WTC11 (cell line): ENCODE data around the gene POMT1. TPM values are rescaled to one million over a fixed set of nuclear protein-coding genes. Genes with fewer than 3 reads are reported as not detected.

ENCODE experiments used
- ATAC-seq: fragments of 200-7000 bp; cut with Tn5 transposase; 2 replicates; pipeline ENCODE4 v1.10.0; 2021; ENCODE audit warnings: mild to moderate bottlenecking, moderate library complexity
- CTCF ChIA-PET: fragments of 300-600 bp; sonication (Branson Sonifier 250); formaldehyde crosslinking; loops from one replicate; lab custom pipeline; 2021; ENCODE audit warnings: antibody characterized with exemption; lab: Charles Lee
- POLR2A ChIA-PET: fragments of 350-600 bp; sonication (Branson Sonifier 250); formaldehyde crosslinking; loops from one replicate; lab custom pipeline; 2021; ENCODE audit warnings: antibody characterized with exemption; lab: Charles Lee
- DNase-seq: peaks from one replicate; pipeline ENCODE4 v3.0.0; 2021; ENCODE audit warnings: low spot score
- H3K27ac Mint-ChIP-seq: 2 replicates; pipeline ENCODE4 v1.8.0; 2021; ENCODE audit warnings: mixed read lengths
- H3K27me3 Mint-ChIP-seq: 2 replicates; pipeline ENCODE4 v1.8.0; 2021; ENCODE audit warnings: low read depth, mild to moderate bottlenecking, moderate library complexity, mixed read lengths
- H3K36me3 Mint-ChIP-seq: 2 replicates; pipeline ENCODE4 v1.8.0; 2021; ENCODE audit warnings: mixed read lengths
- H3K4me1 Mint-ChIP-seq: 2 replicates; pipeline ENCODE4 v1.8.0; 2022; ENCODE audit warnings: mixed read lengths
- H3K4me3 Mint-ChIP-seq: 2 replicates; pipeline ENCODE4 v1.8.0; 2021; ENCODE audit warnings: mild to moderate bottlenecking, moderate library complexity, mixed read lengths
- H3K9me3 Mint-ChIP-seq: 2 replicates; pipeline ENCODE4 v1.8.0; 2021; ENCODE audit warnings: mixed read lengths
- ATF2 ChIP-seq: sonication (generic); formaldehyde crosslinking; IDR thresholded peaks from 2 replicates; pipeline ENCODE4 v1.8.1; 2022; ENCODE audit warnings: low read depth, missing genetic modification reagents, borderline replicate concordance
- CBFB ChIP-seq: sonication (generic); formaldehyde crosslinking; IDR thresholded peaks from 2 replicates; pipeline ENCODE4 v1.8.1; 2022; ENCODE audit warnings: mild to moderate bottlenecking, low read depth, missing genetic modification reagents
- ETV6 ChIP-seq: sonication (generic); formaldehyde crosslinking; IDR thresholded peaks from 2 replicates; pipeline ENCODE4 v1.8.1; 2022; ENCODE audit warnings: mild to moderate bottlenecking, missing genetic modification reagents
- FOXP1 ChIP-seq: sonication (generic); formaldehyde crosslinking; IDR thresholded peaks from 2 replicates; pipeline ENCODE4 v1.8.0; 2022; ENCODE audit warnings: missing genetic modification reagents, mild to moderate bottlenecking, moderate library complexity, borderline replicate concordance
- GABPB1 ChIP-seq: sonication (generic); formaldehyde crosslinking; IDR thresholded peaks from 2 replicates; pipeline ENCODE4 v1.8.1; 2023; ENCODE audit warnings: mild to moderate bottlenecking, missing genetic modification reagents
- JAZF1 ChIP-seq: fragments of 250-450 bp; sonication (Bioruptor Pico); IDR thresholded peaks from 2 replicates; pipeline ENCODE4 v1.9.0; 2021; ENCODE audit warnings: moderate library complexity, mild to moderate bottlenecking, inconsistent platforms
- NFATC4 ChIP-seq: fragments of 250-450 bp; sonication (Bioruptor Pico); IDR thresholded peaks from 2 replicates; pipeline ENCODE4 v1.9.0; 2021; ENCODE audit warnings: mild to moderate bottlenecking
- NR2C2 ChIP-seq: sonication (generic); formaldehyde crosslinking; IDR thresholded peaks from 2 replicates; pipeline ENCODE4 v1.8.0; 2022; ENCODE audit warnings: mild to moderate bottlenecking, missing genetic modification reagents
- PRRX2 ChIP-seq: fragments of 250-450 bp; sonication (Bioruptor Pico); IDR thresholded peaks from 2 replicates; pipeline ENCODE4 v1.8.0; 2021; ENCODE audit warnings: mild to moderate bottlenecking
- SP1 ChIP-seq: sonication (generic); formaldehyde crosslinking; conservative IDR thresholded peaks from 2 replicates; pipeline ENCODE4 v1.8.1; 2022; ENCODE audit warnings: missing genetic modification reagents
- TCF7 ChIP-seq: sonication (generic); formaldehyde crosslinking; IDR thresholded peaks from 2 replicates; pipeline ENCODE4 v1.8.0; 2022; ENCODE audit warnings: mild to moderate bottlenecking, low read depth, missing genetic modification reagents, moderate library complexity
- ZNF138 ChIP-seq: sonication (generic); formaldehyde crosslinking; conservative IDR thresholded peaks from 2 replicates; pipeline ENCODE4 v1.8.1; 2022; ENCODE audit warnings: mild to moderate bottlenecking, moderate library complexity, missing genetic modification reagents
- ZNF416 ChIP-seq: fragments of 250-450 bp; sonication (Bioruptor Pico); IDR thresholded peaks from 2 replicates; pipeline ENCODE4 v1.9.0; 2021; ENCODE audit warnings: mild to moderate bottlenecking, inconsistent platforms
- total RNA-seq: library from RNA; stranded (reverse); gene quantifications from 3 replicates; pipeline ENCODE4 v1.2.3, GENCODE V29; 2021
- TF ChIP-seq, protein P1 (sequence below): sonication (generic); formaldehyde crosslinking; IDR thresholded peaks from 2 replicates; pipeline ENCODE4 v1.8.1; 2022; ENCODE audit warnings: mild to moderate bottlenecking, missing genetic modification reagents, moderate library complexity, borderline replicate concordance
- TF ChIP-seq, protein P2 (sequence below): fragments of 250-450 bp; sonication (Bioruptor Pico); IDR thresholded peaks from 2 replicates; pipeline ENCODE4 v1.9.0; 2021; ENCODE audit warnings: mild to moderate bottlenecking
- TF ChIP-seq, protein P3 (sequence below): sonication (generic); formaldehyde crosslinking; IDR thresholded peaks from 2 replicates; pipeline ENCODE4 v1.8.1; 2023; ENCODE audit warnings: mild to moderate bottlenecking, missing genetic modification reagents, moderate library complexity
- TF ChIP-seq, protein P4 (sequence below): sonication (generic); formaldehyde crosslinking; IDR thresholded peaks from 2 replicates; pipeline ENCODE4 v1.8.1; 2023; ENCODE audit warnings: mild to moderate bottlenecking, missing genetic modification reagents

The POMT1 gene
- total RNA-seq, 1 experiment from 2014 or later, result 36.2 TPM

- no peaks in the 10 kb centered on the region for H3K27me3 Mint-ChIP-seq
- no peak overlapping the region for H3K4me3 Mint-ChIP-seq
- DNase-seq (no peak), ATAC-seq (no peak)
- H3K9me3 Mint-ChIP-seq, result no peaks in the 10 kb centered on the region
- H3K27ac Mint-ChIP-seq, result peak overlapping the region; percentile 32
- H3K4me1 Mint-ChIP-seq, result no peaks in the 10 kb centered on the region
- ChIA-PET POLR2A (no interaction called here), CTCF (no interaction called here)
- no peak for TF ChIP-seq ATF2 (CRISPR knock-in tag)
- peaks cover 88% of the 10 kb centered on the region for H3K36me3 Mint-ChIP-seq
These were observed 41.6 kb upstream of the POMT1 start for GRCh38 chr9:131461166-131461565.

GRCh38 chr9:131464354-131465000 is 38.2 kb upstream of the POMT1 start:
- H3K4me1 Mint-ChIP-seq, result no peaks in the 10 kb centered on the region
- POLR2A ChIA-PET, result no interaction called here
- TF ChIP-seq JAZF1 (CRISPR knock-in tag) (no peak), NFATC4 (CRISPR knock-in tag) (no peak), PRRX2 (CRISPR knock-in tag) (no peak), ETV6 (no peak), CBFB (CRISPR knock-in tag) (no peak), TCF7 (CRISPR knock-in tag) (no peak), FOXP1 (no peak), GABPB1 (CRISPR knock-in tag) (no peak), ZNF416 (no peak), SP1 (CRISPR knock-in tag) (no peak), ATF2 (CRISPR knock-in tag) (no peak), NR2C2 (CRISPR knock-in tag) (no peak), ZNF138 (no peak)
- TF ChIP-seq, protein P1, sequence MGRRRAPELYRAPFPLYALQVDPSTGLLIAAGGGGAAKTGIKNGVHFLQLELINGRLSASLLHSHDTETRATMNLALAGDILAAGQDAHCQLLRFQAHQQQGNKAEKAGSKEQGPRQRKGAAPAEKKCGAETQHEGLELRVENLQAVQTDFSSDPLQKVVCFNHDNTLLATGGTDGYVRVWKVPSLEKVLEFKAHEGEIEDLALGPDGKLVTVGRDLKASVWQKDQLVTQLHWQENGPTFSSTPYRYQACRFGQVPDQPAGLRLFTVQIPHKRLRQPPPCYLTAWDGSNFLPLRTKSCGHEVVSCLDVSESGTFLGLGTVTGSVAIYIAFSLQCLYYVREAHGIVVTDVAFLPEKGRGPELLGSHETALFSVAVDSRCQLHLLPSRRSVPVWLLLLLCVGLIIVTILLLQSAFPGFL (CRISPR knock-in tag), result no peak
- TF ChIP-seq, protein P2, sequence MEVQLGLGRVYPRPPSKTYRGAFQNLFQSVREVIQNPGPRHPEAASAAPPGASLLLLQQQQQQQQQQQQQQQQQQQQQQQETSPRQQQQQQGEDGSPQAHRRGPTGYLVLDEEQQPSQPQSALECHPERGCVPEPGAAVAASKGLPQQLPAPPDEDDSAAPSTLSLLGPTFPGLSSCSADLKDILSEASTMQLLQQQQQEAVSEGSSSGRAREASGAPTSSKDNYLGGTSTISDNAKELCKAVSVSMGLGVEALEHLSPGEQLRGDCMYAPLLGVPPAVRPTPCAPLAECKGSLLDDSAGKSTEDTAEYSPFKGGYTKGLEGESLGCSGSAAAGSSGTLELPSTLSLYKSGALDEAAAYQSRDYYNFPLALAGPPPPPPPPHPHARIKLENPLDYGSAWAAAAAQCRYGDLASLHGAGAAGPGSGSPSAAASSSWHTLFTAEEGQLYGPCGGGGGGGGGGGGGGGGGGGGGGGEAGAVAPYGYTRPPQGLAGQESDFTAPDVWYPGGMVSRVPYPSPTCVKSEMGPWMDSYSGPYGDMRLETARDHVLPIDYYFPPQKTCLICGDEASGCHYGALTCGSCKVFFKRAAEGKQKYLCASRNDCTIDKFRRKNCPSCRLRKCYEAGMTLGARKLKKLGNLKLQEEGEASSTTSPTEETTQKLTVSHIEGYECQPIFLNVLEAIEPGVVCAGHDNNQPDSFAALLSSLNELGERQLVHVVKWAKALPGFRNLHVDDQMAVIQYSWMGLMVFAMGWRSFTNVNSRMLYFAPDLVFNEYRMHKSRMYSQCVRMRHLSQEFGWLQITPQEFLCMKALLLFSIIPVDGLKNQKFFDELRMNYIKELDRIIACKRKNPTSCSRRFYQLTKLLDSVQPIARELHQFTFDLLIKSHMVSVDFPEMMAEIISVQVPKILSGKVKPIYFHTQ (CRISPR knock-in tag), result no peak
- TF ChIP-seq, protein P3, sequence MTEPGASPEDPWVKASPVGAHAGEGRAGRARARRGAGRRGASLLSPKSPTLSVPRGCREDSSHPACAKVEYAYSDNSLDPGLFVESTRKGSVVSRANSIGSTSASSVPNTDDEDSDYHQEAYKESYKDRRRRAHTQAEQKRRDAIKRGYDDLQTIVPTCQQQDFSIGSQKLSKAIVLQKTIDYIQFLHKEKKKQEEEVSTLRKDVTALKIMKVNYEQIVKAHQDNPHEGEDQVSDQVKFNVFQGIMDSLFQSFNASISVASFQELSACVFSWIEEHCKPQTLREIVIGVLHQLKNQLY (CRISPR knock-in tag), result no peak
- TF ChIP-seq, protein P4, sequence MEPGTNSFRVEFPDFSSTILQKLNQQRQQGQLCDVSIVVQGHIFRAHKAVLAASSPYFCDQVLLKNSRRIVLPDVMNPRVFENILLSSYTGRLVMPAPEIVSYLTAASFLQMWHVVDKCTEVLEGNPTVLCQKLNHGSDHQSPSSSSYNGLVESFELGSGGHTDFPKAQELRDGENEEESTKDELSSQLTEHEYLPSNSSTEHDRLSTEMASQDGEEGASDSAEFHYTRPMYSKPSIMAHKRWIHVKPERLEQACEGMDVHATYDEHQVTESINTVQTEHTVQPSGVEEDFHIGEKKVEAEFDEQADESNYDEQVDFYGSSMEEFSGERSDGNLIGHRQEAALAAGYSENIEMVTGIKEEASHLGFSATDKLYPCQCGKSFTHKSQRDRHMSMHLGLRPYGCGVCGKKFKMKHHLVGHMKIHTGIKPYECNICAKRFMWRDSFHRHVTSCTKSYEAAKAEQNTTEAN (CRISPR knock-in tag), result no peak
- ATAC-seq, result no peak
- H3K36me3 Mint-ChIP-seq, result peaks cover 81% of the 10 kb centered on the region
- CTCF ChIA-PET, result interaction anchor here (1.2 kb wide), 1 partner anchor 13 kb away, joined by 4 read pairs; no protein-coding TSS in a partner anchor
- no peak overlapping the region for H3K4me3 Mint-ChIP-seq
- DNase-seq, result no peak
- no peaks in the 10 kb centered on the region for H3K27me3 Mint-ChIP-seq
- no peak overlapping the region for H3K27ac Mint-ChIP-seq
- no peaks in the 10 kb centered on the region for H3K9me3 Mint-ChIP-seq
